PC-9 (cell line): ENCODE results near the gene ZKSCAN8. TPM values are rescaled to one million over a fixed set of nuclear protein-coding genes. Genes with fewer than 3 reads are reported as not detected.

Experiments used
- BruUV-seq: library from RNA; stranded (reverse); fragments of 400-500 nt; replicated peaks from 2 replicates; lab custom pipeline; 2021; lab: Mats Ljungman, UMichigan
- CTCF ChIA-PET: fragments of 300-600 bp; sonication (Branson Sonifier 250); formaldehyde crosslinking; loops from one replicate; lab custom pipeline; 2022; ENCODE audit warnings: antibody characterized with exemption; lab: Charles Lee
- POLR2A ChIA-PET: fragments of 300-600 bp; sonication (Branson Sonifier 250); formaldehyde crosslinking; loops from one replicate; lab custom pipeline; 2022; ENCODE audit warnings: antibody characterized with exemption; ENCODE audit not compliant: unreplicated experiment; lab: Charles Lee
- DNase-seq, 2 experiments: peaks; one replicate each; pipeline versions ENCODE4 v3.0.0 to v3.0.0-alpha.2; 2015 to 2022; ENCODE audit warnings: mixed read lengths in 1 of 2
- H2AFZ ChIP-seq: fragments of 200-600 bp; sonication (generic); 2 replicates; pipeline ENCODE4 v1.8.1; 2017; ENCODE audit warnings: antibody characterized with exemption
- H3F3A ChIP-seq: fragments of 200-600 bp; sonication (generic); 2 replicates; pipeline ENCODE4 v1.8.1; 2017; ENCODE audit warnings: antibody characterized with exemption, mild to moderate bottlenecking, low read depth; ENCODE audit not compliant: insufficient read depth
- H3K27ac ChIP-seq: fragments of 200-600 bp; sonication (generic); 2 replicates; pipeline ENCODE4 v1.6.1; 2016; ENCODE audit warnings: mixed run types
- H3K27me3 ChIP-seq: fragments of 200-600 bp; sonication (generic); 2 replicates; pipeline ENCODE4 v1.6.1; 2016; ENCODE audit warnings: low read depth, mixed run types; ENCODE audit not compliant: insufficient read depth
- H3K36me3 ChIP-seq: fragments of 200-600 bp; sonication (generic); 2 replicates; pipeline ENCODE4 v1.6.1; 2016; ENCODE audit warnings: low read depth, mixed run types
- H3K4me1 ChIP-seq: fragments of 200-600 bp; sonication (generic); replicated peaks from 2 replicates; pipeline ENCODE4 v1.6.1; 2016; ENCODE audit warnings: mixed run types; ENCODE audit not compliant: insufficient read depth
- H3K4me2 ChIP-seq: fragments of 200-600 bp; sonication (generic); 2 replicates; pipeline ENCODE4 v1.6.1; 2017; ENCODE audit warnings: mixed run types
- H3K4me3 ChIP-seq: fragments of 200-600 bp; sonication (generic); 2 replicates; pipeline ENCODE4 v1.6.1; 2016; ENCODE audit warnings: mixed run types
- H3K79me2 ChIP-seq: fragments of 200-600 bp; sonication (generic); 2 replicates; pipeline ENCODE4 v1.6.1; 2017; ENCODE audit warnings: low read depth, mixed run types
- H3K9me2 ChIP-seq: fragments of 200-600 bp; sonication (generic); 2 replicates; pipeline ENCODE4 v1.8.1; 2017; ENCODE audit warnings: mild to moderate bottlenecking; ENCODE audit not compliant: insufficient read depth
- H3K9me3 ChIP-seq: fragments of 200-600 bp; sonication (generic); 2 replicates; pipeline ENCODE4 v1.8.1; 2016; ENCODE audit warnings: low read depth; ENCODE audit not compliant: insufficient read depth
- H4K20me1 ChIP-seq: fragments of 200-600 bp; sonication (generic); 2 replicates; pipeline ENCODE4 v1.8.1; 2017; ENCODE audit not compliant: insufficient read depth
- CTCF ChIP-seq: fragments of 200-600 bp; sonication (generic); conservative IDR thresholded peaks from 2 replicates; pipeline ENCODE4 v1.6.1; 2017; ENCODE audit warnings: mixed run types, antibody characterized with exemption, mild to moderate bottlenecking, moderate library complexity
- EZH2 ChIP-seq: fragments of 200-600 bp; sonication (generic); IDR thresholded peaks from 2 replicates; pipeline ENCODE4 v1.8.0; 2017; ENCODE audit warnings: antibody characterized with exemption, low read depth
- intact Hi-C: fragments of 100-400 bp; cut with micrococcal nuclease; formaldehyde crosslinking; loops from one replicate; pipeline ENCODE4 v1.10.0; 2022; ENCODE audit not compliant: unreplicated experiment
- total RNA-seq: library from RNA; stranded (reverse); gene quantifications from 2 replicates; pipeline ENCODE4 v1.2.3, GENCODE V29; 2021

The ZKSCAN8 gene
- total RNA-seq, 1 experiment from 2014 or later = 31.5 TPM

DNA sequence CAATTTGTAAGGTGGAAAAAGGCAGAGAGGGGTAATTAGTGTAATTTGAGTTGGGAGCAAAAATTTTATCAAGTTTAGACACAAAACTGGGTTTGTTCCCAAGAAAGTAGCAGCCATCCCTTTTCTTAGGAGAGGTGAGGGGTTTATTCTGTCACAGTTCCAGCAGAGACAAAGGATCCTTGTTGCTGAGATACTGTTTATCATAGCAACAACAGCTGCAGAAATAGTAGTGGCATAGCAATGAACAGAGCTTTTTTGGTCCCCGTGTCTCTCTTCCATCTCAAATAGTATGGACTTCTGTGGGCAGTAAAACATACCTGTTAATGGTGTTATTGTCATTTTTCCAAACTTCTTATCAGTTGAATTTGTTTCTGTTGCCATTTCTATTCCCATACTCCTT lies 23.9 kb downstream of the ZKSCAN8 start:
- no peaks in the 10 kb centered on the region for H3K27me3 ChIP-seq
- H3K4me2 ChIP-seq = no peak overlapping the region
- no peaks in the 10 kb centered on the region for H3K79me2 ChIP-seq
- POLR2A ChIA-PET = no interaction called here
- H3K9me2 ChIP-seq = no peaks in the 10 kb centered on the region
- CTCF ChIA-PET = no interaction called here
- H3K36me3 ChIP-seq = no peaks in the 10 kb centered on the region
- no peaks in the 10 kb centered on the region for H4K20me1 ChIP-seq
- no peaks in the 10 kb centered on the region for H3K9me3 ChIP-seq
- H3K4me3 ChIP-seq = no peak overlapping the region
- no peak overlapping the region for H2AFZ ChIP-seq
- BruUV-seq = no TSS peak
- H3K27ac ChIP-seq = no peak overlapping the region
- TF ChIP-seq CTCF (no peak), EZH2 (no peak)
- H3K4me1 ChIP-seq = peaks cover 6% of the 10 kb centered on the region; the same call in 1 of the 2 replicates
- intact Hi-C loops = no loop called here
- H3F3A ChIP-seq = peaks cover 4% of the 10 kb centered on the region; the same call in 1 of the 2 replicates
- DNase-seq = no peak

DNA sequence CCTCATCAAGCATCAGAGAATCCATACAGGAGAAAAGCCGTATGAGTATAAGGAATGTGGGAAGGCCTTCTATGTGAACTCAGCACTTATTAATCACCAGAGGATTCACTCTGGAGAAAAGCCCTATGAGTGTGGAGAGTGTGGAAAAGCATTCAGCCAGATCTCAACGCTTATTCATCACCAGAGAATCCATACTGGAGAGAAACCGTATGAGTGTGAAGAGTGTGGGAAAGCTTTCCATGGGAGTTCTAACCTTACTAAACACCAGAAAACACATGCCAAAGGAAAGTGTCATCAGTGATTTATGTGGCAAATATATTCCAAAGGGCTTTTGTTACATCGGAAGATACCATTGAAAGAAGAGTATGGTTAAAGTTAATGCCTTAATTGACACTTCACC lies 25.4 kb downstream of the ZKSCAN8 start:
- POLR2A ChIA-PET = no interaction called here
- H3K4me2 ChIP-seq = no peak overlapping the region
- H3K9me3 ChIP-seq = no peaks in the 10 kb centered on the region
- H3K27me3 ChIP-seq = no peaks in the 10 kb centered on the region
- H3K4me3 ChIP-seq = no peak overlapping the region
- no peaks in the 10 kb centered on the region for H3K36me3 ChIP-seq
- no TSS peak for BruUV-seq
- no peak for DNase-seq
- intact Hi-C loops = no loop called here
- no peaks in the 10 kb centered on the region; the same call in 1 of the 2 replicates for H3K4me1 ChIP-seq
- H3K79me2 ChIP-seq = no peaks in the 10 kb centered on the region
- TF ChIP-seq EZH2 = no peak
- TF ChIP-seq CTCF = no peak
- CTCF ChIA-PET = no interaction called here
- no peaks in the 10 kb centered on the region; the same call in 1 of the 2 replicates for H3F3A ChIP-seq
- H4K20me1 ChIP-seq = no peaks in the 10 kb centered on the region
- no peak overlapping the region for H3K27ac ChIP-seq
- no peak overlapping the region for H2AFZ ChIP-seq
- H3K9me2 ChIP-seq = no peaks in the 10 kb centered on the region

DNA sequence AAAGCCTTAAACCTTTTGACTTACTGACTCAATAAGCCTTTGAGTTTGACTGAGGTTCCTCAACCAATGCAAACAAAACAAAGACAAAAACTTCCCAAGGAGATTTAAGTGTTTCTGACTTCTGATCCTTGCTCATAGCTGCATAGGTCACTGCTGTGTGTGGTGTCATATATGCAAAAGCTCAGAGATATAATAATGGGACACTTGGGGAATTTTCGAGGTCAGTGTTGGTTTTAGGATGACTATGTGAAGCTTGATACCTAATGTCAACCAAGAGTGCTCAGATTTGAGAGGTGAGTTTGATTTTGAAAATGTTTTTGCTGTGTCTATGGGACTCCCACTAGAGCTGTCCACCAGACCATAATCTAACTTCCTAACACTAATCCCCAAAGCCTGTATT lies 26.2 kb downstream of the ZKSCAN8 start:
- Histone ChIP-seq H3K9me2 (no peaks in the 10 kb centered on the region), H3F3A (no peaks in the 10 kb centered on the region; the same call in 1 of the 2 replicates), H3K9me3 (no peaks in the 10 kb centered on the region), H3K4me2 (no peak overlapping the region), H3K36me3 (no peaks in the 10 kb centered on the region), H3K79me2 (no peaks in the 10 kb centered on the region), H2AFZ (no peak overlapping the region), H3K4me1 (no peaks in the 10 kb centered on the region), H3K27ac (no peak overlapping the region), H3K27me3 (no peaks in the 10 kb centered on the region), H3K4me3 (no peak overlapping the region), H4K20me1 (no peaks in the 10 kb centered on the region)
- ChIA-PET POLR2A (no interaction called here), CTCF (no interaction called here)
- DNase-seq = no peak
- no TSS peak for BruUV-seq
- TF ChIP-seq CTCF = no peak
- no peak for TF ChIP-seq EZH2
- intact Hi-C loops = no loop called here
